Body of pancreas (tissue), 4 donors: Measurements from ENCODE around the gene ABCC1.

Source experiments
- POLR2A ChIP-seq, 3 donors: fragments of 450-650 bp; IDR thresholded peaks; one replicate each; pipeline ENCODE4 v1.6.1; 2016; ENCODE audit warnings: antibody characterized with exemption in 3 of 3, mild to moderate bottlenecking in 2 of 3
- TF ChIP-seq, protein P1 (sequence below), 7 experiments: fragments of 450-650 bp in 4 of 7; fragments of 200-600 bp in 3 of 7; sonication (generic) in 3 of 7; IDR thresholded peaks; one replicate each; pipeline ENCODE4 v1.5.1; 2016 to 2019; ENCODE audit warnings: antibody characterized with exemption in 7 of 7

- TF ChIP-seq, protein P1, sequence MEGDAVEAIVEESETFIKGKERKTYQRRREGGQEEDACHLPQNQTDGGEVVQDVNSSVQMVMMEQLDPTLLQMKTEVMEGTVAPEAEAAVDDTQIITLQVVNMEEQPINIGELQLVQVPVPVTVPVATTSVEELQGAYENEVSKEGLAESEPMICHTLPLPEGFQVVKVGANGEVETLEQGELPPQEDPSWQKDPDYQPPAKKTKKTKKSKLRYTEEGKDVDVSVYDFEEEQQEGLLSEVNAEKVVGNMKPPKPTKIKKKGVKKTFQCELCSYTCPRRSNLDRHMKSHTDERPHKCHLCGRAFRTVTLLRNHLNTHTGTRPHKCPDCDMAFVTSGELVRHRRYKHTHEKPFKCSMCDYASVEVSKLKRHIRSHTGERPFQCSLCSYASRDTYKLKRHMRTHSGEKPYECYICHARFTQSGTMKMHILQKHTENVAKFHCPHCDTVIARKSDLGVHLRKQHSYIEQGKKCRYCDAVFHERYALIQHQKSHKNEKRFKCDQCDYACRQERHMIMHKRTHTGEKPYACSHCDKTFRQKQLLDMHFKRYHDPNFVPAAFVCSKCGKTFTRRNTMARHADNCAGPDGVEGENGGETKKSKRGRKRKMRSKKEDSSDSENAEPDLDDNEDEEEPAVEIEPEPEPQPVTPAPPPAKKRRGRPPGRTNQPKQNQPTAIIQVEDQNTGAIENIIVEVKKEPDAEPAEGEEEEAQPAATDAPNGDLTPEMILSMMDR (IDR thresholded peaks at IDR 0.05): no peak
- TF ChIP-seq POLR2A (IDR thresholded peaks at IDR 0.05): no peak
These were observed 60.8 kb downstream of the ABCC1 start for GRCh38 chr16:16010194-16010593.
